WTC11 (cell line): ENCODE results near the gene TNS3. TPM values are rescaled to one million over a fixed set of nuclear protein-coding genes. Genes with fewer than 3 reads are reported as not detected.

ENCODE experiments used
- ATAC-seq: fragments of 200-7000 bp; cut with Tn5 transposase; 2 replicates; pipeline ENCODE4 v1.10.0; 2021; ENCODE audit warnings: mild to moderate bottlenecking, moderate library complexity
- CTCF ChIA-PET: fragments of 300-600 bp; sonication (Branson Sonifier 250); formaldehyde crosslinking; loops from one replicate; lab custom pipeline; 2021; ENCODE audit warnings: antibody characterized with exemption; lab: Charles Lee
- POLR2A ChIA-PET: fragments of 350-600 bp; sonication (Branson Sonifier 250); formaldehyde crosslinking; loops from one replicate; lab custom pipeline; 2021; ENCODE audit warnings: antibody characterized with exemption; lab: Charles Lee
- DNase-seq: peaks from one replicate; pipeline ENCODE4 v3.0.0; 2021; ENCODE audit warnings: low spot score
- H3K27ac Mint-ChIP-seq: 2 replicates; pipeline ENCODE4 v1.8.0; 2021; ENCODE audit warnings: mixed read lengths
- H3K27me3 Mint-ChIP-seq: 2 replicates; pipeline ENCODE4 v1.8.0; 2021; ENCODE audit warnings: low read depth, mild to moderate bottlenecking, moderate library complexity, mixed read lengths
- H3K36me3 Mint-ChIP-seq: 2 replicates; pipeline ENCODE4 v1.8.0; 2021; ENCODE audit warnings: mixed read lengths
- H3K4me1 Mint-ChIP-seq: 2 replicates; pipeline ENCODE4 v1.8.0; 2022; ENCODE audit warnings: mixed read lengths
- H3K4me3 Mint-ChIP-seq: 2 replicates; pipeline ENCODE4 v1.8.0; 2021; ENCODE audit warnings: mild to moderate bottlenecking, moderate library complexity, mixed read lengths
- H3K9me3 Mint-ChIP-seq: 2 replicates; pipeline ENCODE4 v1.8.0; 2021; ENCODE audit warnings: mixed read lengths
- ATF1 ChIP-seq: sonication (generic); formaldehyde crosslinking; IDR thresholded peaks from 2 replicates; pipeline ENCODE4 v1.8.1; 2023; ENCODE audit warnings: mild to moderate bottlenecking, moderate library complexity, missing genetic modification reagents
- CTCF ChIP-seq: fragments of 200-600 bp; IDR thresholded peaks from 2 replicates; pipeline ENCODE4 v1.8.0; 2022; ENCODE audit warnings: antibody characterized with exemption
- E2F4 ChIP-seq: sonication (generic); formaldehyde crosslinking; IDR thresholded peaks from 2 replicates; pipeline ENCODE4 v1.8.1; 2022; ENCODE audit warnings: low read depth, mild to moderate bottlenecking, moderate library complexity, missing genetic modification reagents, borderline replicate concordance
- E2F5 ChIP-seq: sonication (generic); formaldehyde crosslinking; IDR thresholded peaks from 2 replicates; pipeline ENCODE4 v1.8.1; 2022; ENCODE audit warnings: mild to moderate bottlenecking, moderate library complexity, missing genetic modification reagents
- ERG ChIP-seq: fragments of 250-450 bp; sonication (Bioruptor Pico); IDR thresholded peaks from 2 replicates; pipeline ENCODE4 v1.8.0; 2021; ENCODE audit warnings: mild to moderate bottlenecking
- ETV6 ChIP-seq: sonication (generic); formaldehyde crosslinking; IDR thresholded peaks from 2 replicates; pipeline ENCODE4 v1.8.1; 2022; ENCODE audit warnings: mild to moderate bottlenecking, missing genetic modification reagents
- FOXK1 ChIP-seq: sonication (generic); formaldehyde crosslinking; IDR thresholded peaks from 2 replicates; pipeline ENCODE4 v1.8.0; 2022; ENCODE audit warnings: mild to moderate bottlenecking, moderate library complexity, missing genetic modification reagents
- FOXP1 ChIP-seq: sonication (generic); formaldehyde crosslinking; IDR thresholded peaks from 2 replicates; pipeline ENCODE4 v1.8.0; 2022; ENCODE audit warnings: missing genetic modification reagents, mild to moderate bottlenecking, moderate library complexity, borderline replicate concordance
- GTF2I ChIP-seq: fragments of 250-450 bp; sonication (Bioruptor Pico); conservative IDR thresholded peaks from 2 replicates; pipeline ENCODE4 v1.4.0; 2021; ENCODE audit warnings: mild to moderate bottlenecking
- HMGXB4 ChIP-seq: sonication (generic); formaldehyde crosslinking; IDR thresholded peaks from 2 replicates; pipeline ENCODE4 v1.8.1; 2023; ENCODE audit warnings: mild to moderate bottlenecking, moderate library complexity, missing genetic modification reagents
- KAT7 ChIP-seq: sonication (generic); formaldehyde crosslinking; IDR thresholded peaks from 2 replicates; pipeline ENCODE4 v1.8.1; 2023; ENCODE audit warnings: missing genetic modification reagents, mild to moderate bottlenecking, borderline replicate concordance
- MYBL2 ChIP-seq: sonication (generic); formaldehyde crosslinking; IDR thresholded peaks from 2 replicates; pipeline ENCODE4 v1.8.1; 2023; ENCODE audit warnings: mild to moderate bottlenecking, moderate library complexity, missing genetic modification reagents
- SMAD3 ChIP-seq: sonication (generic); formaldehyde crosslinking; IDR thresholded peaks from 2 replicates; pipeline ENCODE4 v1.8.0; 2022; ENCODE audit warnings: missing genetic modification reagents, mild to moderate bottlenecking, borderline replicate concordance
- SP1 ChIP-seq: sonication (generic); formaldehyde crosslinking; conservative IDR thresholded peaks from 2 replicates; pipeline ENCODE4 v1.8.1; 2022; ENCODE audit warnings: missing genetic modification reagents
- TEAD4 ChIP-seq: sonication (generic); formaldehyde crosslinking; IDR thresholded peaks from 2 replicates; pipeline ENCODE4 v1.8.0; 2022; ENCODE audit warnings: mild to moderate bottlenecking, missing genetic modification reagents
- TP53 ChIP-seq: sonication (generic); formaldehyde crosslinking; IDR thresholded peaks from 2 replicates; pipeline ENCODE4 v1.8.1; 2023; ENCODE audit warnings: mild to moderate bottlenecking, missing genetic modification reagents
- USF2 ChIP-seq: sonication (generic); formaldehyde crosslinking; IDR thresholded peaks from 2 replicates; pipeline ENCODE4 v1.8.1; 2023; ENCODE audit warnings: mild to moderate bottlenecking, missing genetic modification reagents, moderate library complexity
- ZNF138 ChIP-seq: sonication (generic); formaldehyde crosslinking; conservative IDR thresholded peaks from 2 replicates; pipeline ENCODE4 v1.8.1; 2022; ENCODE audit warnings: mild to moderate bottlenecking, moderate library complexity, missing genetic modification reagents
- ZNF281 ChIP-seq: sonication (generic); formaldehyde crosslinking; IDR thresholded peaks from 2 replicates; pipeline ENCODE4 v1.8.0; 2023; ENCODE audit warnings: mild to moderate bottlenecking, missing genetic modification reagents
- total RNA-seq: library from RNA; stranded (reverse); gene quantifications from 3 replicates; pipeline ENCODE4 v1.2.3, GENCODE V29; 2021

TNS3 gene
- total RNA-seq, 1 experiment from 2014 or later = 37.7 TPM

GRCh38 chr7:47254081-47254977, 327.6 kb downstream of the TNS3 start:
- H3K4me1 Mint-ChIP-seq = peaks cover 8% of the 10 kb centered on the region

More at GRCh38 chr7:47254081-47254977, 327.6 kb downstream of the TNS3 start:
- Mint-ChIP-seq H3K36me3 (peaks cover 6% of the 10 kb centered on the region; the same call in 1 of the 2 replicates), H3K27ac (no peak overlapping the region), H3K27me3 (peaks cover 29% of the 10 kb centered on the region), H3K9me3 (peaks cover 14% of the 10 kb centered on the region), H3K4me3 (peak overlapping the region; percentile 75)
- POLR2A ChIA-PET = no interaction called here
- peak; percentile 41 for TF ChIP-seq FOXP1
- TF ChIP-seq ETV6 (CRISPR knock-in tag) = peak; percentile 65; the same call in 1 of the 2 replicates
- TF ChIP-seq ERG (CRISPR knock-in tag) = no peak
- TF ChIP-seq ATF1 (CRISPR knock-in tag) = no peak
- no peak for TF ChIP-seq ZNF138 (CRISPR knock-in tag)
- no peak for TF ChIP-seq GTF2I (CRISPR knock-in tag)
- TF ChIP-seq ZNF281 (CRISPR knock-in tag) = no peak
- TF ChIP-seq E2F4 = no peak
- TF ChIP-seq SP1 (CRISPR knock-in tag) = peak; percentile 41; the same call in 1 of the 2 replicates
- TF ChIP-seq FOXK1 (CRISPR knock-in tag) = peak; percentile 58
- TF ChIP-seq MYBL2 (CRISPR knock-in tag) = no peak
- peak; percentile 91 for TF ChIP-seq HMGXB4 (CRISPR knock-in tag)
- TF ChIP-seq CTCF = peak; percentile 72
- peak; percentile 51; the same call in 1 of the 2 replicates for TF ChIP-seq KAT7 (CRISPR knock-in tag)
- TF ChIP-seq TEAD4 (CRISPR knock-in tag) = no peak
- TF ChIP-seq TP53 = no peak
- TF ChIP-seq E2F5 = no peak
- TF ChIP-seq USF2 (CRISPR knock-in tag) = no peak
- TF ChIP-seq SMAD3 = no peak
- CTCF ChIA-PET = interaction anchor here (0.5 to 1.6 kb wide), 28 partner anchors 9 to 1382 kb away, joined by 3 to 25 read pairs (median 4); partner anchors contain the start of gene CCDC201
- ATAC-seq (peak; percentile 94), DNase-seq (peak; percentile 81)
